Measurements from ENCODE around the gene SLCO3A1.

Gene SLCO3A1

DNA sequence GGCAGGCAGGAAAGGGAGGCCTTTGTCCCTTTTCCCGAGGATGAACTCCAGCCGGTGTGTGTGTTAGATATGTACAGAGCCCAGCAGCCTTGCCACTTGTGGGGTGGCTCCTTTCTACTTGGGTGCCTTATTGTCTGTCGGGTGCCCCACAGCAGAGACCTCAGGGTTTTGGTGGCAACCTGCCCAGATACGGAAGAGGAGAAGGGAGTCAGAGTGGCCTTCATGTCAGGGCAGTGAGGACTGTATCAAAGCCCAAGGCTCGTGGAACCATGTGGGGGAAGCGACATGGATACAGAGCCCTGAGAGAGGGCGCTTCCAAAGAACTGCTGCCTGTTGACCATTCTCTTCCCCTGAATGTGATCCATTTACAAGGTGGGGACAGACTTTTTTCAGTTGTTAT lies 166.2 kb downstream of the SLCO3A1 start:
- TF ChIP-seq, protein P1, sequence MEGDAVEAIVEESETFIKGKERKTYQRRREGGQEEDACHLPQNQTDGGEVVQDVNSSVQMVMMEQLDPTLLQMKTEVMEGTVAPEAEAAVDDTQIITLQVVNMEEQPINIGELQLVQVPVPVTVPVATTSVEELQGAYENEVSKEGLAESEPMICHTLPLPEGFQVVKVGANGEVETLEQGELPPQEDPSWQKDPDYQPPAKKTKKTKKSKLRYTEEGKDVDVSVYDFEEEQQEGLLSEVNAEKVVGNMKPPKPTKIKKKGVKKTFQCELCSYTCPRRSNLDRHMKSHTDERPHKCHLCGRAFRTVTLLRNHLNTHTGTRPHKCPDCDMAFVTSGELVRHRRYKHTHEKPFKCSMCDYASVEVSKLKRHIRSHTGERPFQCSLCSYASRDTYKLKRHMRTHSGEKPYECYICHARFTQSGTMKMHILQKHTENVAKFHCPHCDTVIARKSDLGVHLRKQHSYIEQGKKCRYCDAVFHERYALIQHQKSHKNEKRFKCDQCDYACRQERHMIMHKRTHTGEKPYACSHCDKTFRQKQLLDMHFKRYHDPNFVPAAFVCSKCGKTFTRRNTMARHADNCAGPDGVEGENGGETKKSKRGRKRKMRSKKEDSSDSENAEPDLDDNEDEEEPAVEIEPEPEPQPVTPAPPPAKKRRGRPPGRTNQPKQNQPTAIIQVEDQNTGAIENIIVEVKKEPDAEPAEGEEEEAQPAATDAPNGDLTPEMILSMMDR (IDR thresholded peaks at IDR 0.05; ENCODE audit: extremely low read depth, insufficient read depth, missing control alignments) = no peak
- in situ Hi-C loops (cut with MboI; ENCODE audit: low pct_unique_long_range_greater_than_20kb, low sequenced_read_pairs, unreplicated experiment) = no loop called here
- DNase-seq (ENCODE audit: low spot score) = no peak

DNA sequence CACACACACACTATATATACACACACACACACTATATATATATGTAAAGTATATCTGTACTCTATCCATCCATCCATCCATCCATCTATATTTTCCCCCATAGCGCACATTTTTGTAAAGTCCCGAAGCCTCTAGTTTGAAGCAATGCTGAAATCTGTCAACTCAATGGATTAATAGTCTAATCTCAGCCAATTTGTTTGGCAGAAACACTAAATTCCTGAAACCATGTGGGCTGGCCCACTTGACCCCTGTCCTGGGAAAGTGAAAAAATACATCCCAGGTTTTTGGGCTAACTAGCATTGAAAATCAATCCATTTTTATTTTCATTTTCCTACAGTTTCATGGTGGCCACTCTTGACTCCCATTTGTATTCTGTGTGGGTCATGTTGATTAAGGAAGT lies 166.7 kb downstream of the SLCO3A1 start:
- in situ Hi-C loops (cut with MboI; ENCODE audit: low pct_unique_long_range_greater_than_20kb, low sequenced_read_pairs, unreplicated experiment) = no loop called here
- TF ChIP-seq, protein P1 (IDR thresholded peaks at IDR 0.05; ENCODE audit: extremely low read depth, insufficient read depth, missing control alignments) = no peak
- no peak for DNase-seq (ENCODE audit: low spot score)

GRCh38 chr15:92020804-92021203 lies 167.3 kb downstream of the SLCO3A1 start:
- TF ChIP-seq, protein P1 (IDR thresholded peaks at IDR 0.05; ENCODE audit: extremely low read depth, insufficient read depth, missing control alignments) = no peak
- no peak for DNase-seq (ENCODE audit: low spot score)
- in situ Hi-C loops (cut with MboI; ENCODE audit: low pct_unique_long_range_greater_than_20kb, low sequenced_read_pairs, unreplicated experiment) = no loop called here

DNA sequence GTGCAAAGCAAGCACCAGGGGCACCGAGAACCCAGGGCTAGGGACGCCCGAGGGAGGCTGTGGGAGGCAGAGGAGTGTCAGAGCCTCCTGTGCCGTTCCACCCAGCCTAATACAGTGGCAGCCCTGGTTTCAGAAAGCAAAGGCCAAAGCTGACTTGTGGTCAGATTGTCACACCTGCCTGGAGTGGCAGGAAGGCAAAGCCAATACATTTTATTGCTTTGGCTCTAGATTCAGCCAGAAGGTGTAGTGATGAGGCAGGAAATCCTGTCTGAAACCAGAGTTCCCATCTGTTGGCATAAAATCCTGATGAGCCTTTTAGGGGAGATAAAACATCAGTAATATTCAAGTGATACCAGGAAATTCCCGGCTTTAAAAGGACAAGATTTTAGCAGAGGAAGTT lies 168.3 kb downstream of the SLCO3A1 start:
- in situ Hi-C loops (cut with MboI; ENCODE audit: low pct_unique_long_range_greater_than_20kb, low sequenced_read_pairs, unreplicated experiment) = no loop called here
- no peak for DNase-seq (ENCODE audit: low spot score)
- TF ChIP-seq, protein P1 (IDR thresholded peaks at IDR 0.05; ENCODE audit: extremely low read depth, insufficient read depth, missing control alignments) = no peak

DNA sequence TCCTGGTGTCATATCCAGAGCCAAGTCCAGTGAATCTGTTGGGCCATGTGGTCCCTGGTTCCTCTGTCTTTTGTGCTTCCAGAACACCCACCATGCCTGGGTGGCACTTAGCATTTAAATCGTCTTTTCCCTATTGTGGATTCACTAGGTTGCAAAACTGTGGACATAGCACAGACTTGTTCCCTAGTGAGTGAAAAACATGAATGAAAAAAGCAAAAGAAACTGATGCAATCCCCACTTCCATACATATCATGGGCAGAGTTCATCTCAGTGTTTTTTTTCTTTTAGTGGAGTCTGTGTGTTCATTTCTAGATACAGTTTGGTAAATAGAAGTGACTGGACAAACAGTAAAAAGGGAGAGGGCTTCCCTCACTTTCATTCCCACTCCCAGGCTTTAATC lies 170.5 kb downstream of the SLCO3A1 start:
- TF ChIP-seq, protein P1 (IDR thresholded peaks at IDR 0.05; ENCODE audit: extremely low read depth, insufficient read depth, missing control alignments) = no peak
- in situ Hi-C loops (cut with MboI; ENCODE audit: low pct_unique_long_range_greater_than_20kb, low sequenced_read_pairs, unreplicated experiment) = no loop called here

GRCh38 chr15:92025706-92026270 lies 172.3 kb downstream of the SLCO3A1 start:
- no peak for DNase-seq (ENCODE audit: low spot score)
- in situ Hi-C loops (cut with MboI; ENCODE audit: low pct_unique_long_range_greater_than_20kb, low sequenced_read_pairs, unreplicated experiment) = no loop called here
- TF ChIP-seq, protein P1 (IDR thresholded peaks at IDR 0.05; ENCODE audit: extremely low read depth, insufficient read depth, missing control alignments) = no peak

More for the DNA sequence above, 170.5 kb downstream of the SLCO3A1 start:
- no peak for DNase-seq (ENCODE audit: low spot score)

DNA sequence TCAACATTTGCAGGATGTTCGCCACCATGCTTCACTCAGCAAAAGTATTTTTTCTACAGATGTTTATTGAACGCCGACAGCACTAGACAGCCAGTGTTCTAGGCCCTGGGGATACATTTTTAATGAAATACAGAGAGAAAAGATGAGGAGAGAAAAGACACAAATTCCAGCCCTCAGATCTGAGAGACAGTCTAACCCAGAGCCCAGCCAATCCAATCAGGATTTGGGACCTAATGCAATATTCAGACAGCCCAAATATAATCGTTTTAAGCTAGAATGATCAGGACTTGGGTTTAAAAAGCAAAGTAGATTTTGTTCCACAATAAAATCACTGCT lies 174.8 kb downstream of the SLCO3A1 start:
- in situ Hi-C loops (cut with MboI; ENCODE audit: low pct_unique_long_range_greater_than_20kb, low sequenced_read_pairs, unreplicated experiment) = no loop called here
- TF ChIP-seq, protein P1 (IDR thresholded peaks at IDR 0.05; ENCODE audit: extremely low read depth, insufficient read depth, missing control alignments) = no peak

More for the DNA sequence above, 174.8 kb downstream of the SLCO3A1 start:
- DNase-seq (ENCODE audit: low spot score) = no peak

Measured in GM13977 (cell line).